Measurements from ENCODE around the gene ISL2.

GRCh38 chr15:76340198-76340802 lies 3.7 kb downstream of the ISL2 start:
- TF ChIP-seq POLR2AphosphoS5 (IDR thresholded peaks at IDR 0.05; ENCODE audit: low read depth, low read length) (no peak), SIN3A (IDR thresholded peaks at IDR 0.05; ENCODE audit: borderline replicate concordance, insufficient read depth, low read depth, low read length) (no peak)

Measured in Panc1 (cell line).